Trophoblast cell (in vitro differentiated cells and primary cell): Measurements from ENCODE around the gene SLC47A2.
"Not testable (repeated sequence)": the region's sequence is repeated elsewhere in the genome, so short reads cannot be mapped to it uniquely, and the experiment has no call there.

Experiments
- DNase-seq, 2 donors: peaks; one replicate each; pipeline ENCODE4 v3.0.0-alpha.2; 2016
- H2AFZ ChIP-seq: 2 replicates; pipeline ENCODE4 v1.6.1; 2013; ENCODE audit warnings: low read length, moderate library complexity, mild to moderate bottlenecking; ENCODE audit not compliant: insufficient read depth, poor library complexity
- H2AK5ac ChIP-seq: 2 replicates; pipeline ENCODE4 v1.6.1; 2013; ENCODE audit warnings: mild to moderate bottlenecking, low read length
- H2BK120ac ChIP-seq: 2 replicates; pipeline ENCODE4 v1.6.1; 2013; ENCODE audit warnings: low read length, mild to moderate bottlenecking, moderate library complexity; ENCODE audit not compliant: insufficient read depth, poor library complexity
- H2BK12ac ChIP-seq: 2 replicates; pipeline ENCODE4 v1.6.1; 2013; ENCODE audit warnings: mild to moderate bottlenecking, low read length, moderate library complexity
- H2BK5ac ChIP-seq: 2 replicates; pipeline ENCODE4 v1.6.1; 2013; ENCODE audit warnings: low read length, low read depth, moderate library complexity, mild to moderate bottlenecking; ENCODE audit not compliant: poor library complexity
- H3K14ac ChIP-seq: 2 replicates; pipeline ENCODE4 v1.6.1; 2013; ENCODE audit warnings: mild to moderate bottlenecking, low read length
- H3K18ac ChIP-seq: 2 replicates; pipeline ENCODE4 v1.6.1; 2013; ENCODE audit warnings: mild to moderate bottlenecking, low read length
- H3K23ac ChIP-seq: 2 replicates; pipeline ENCODE4 v1.6.1; 2013; ENCODE audit warnings: low read length
- H3K27ac ChIP-seq: 2 replicates; pipeline ENCODE4 v1.5.1; 2013; ENCODE audit warnings: low read depth, mild to moderate bottlenecking, inconsistent platforms, low read length, moderate library complexity
- H3K27me3 ChIP-seq: 2 replicates; pipeline ENCODE4 v1.6.1; 2013; ENCODE audit warnings: inconsistent platforms, mild to moderate bottlenecking, low read length, moderate library complexity; ENCODE audit not compliant: insufficient read depth
- H3K36me3 ChIP-seq, 2 experiments: 1 replicate in 1 of 2; 2 replicates in 1 of 2; pipeline ENCODE4 v1.6.1; 2013; ENCODE audit warnings: low read length in 2 of 2, mild to moderate bottlenecking in 2 of 2, moderate library complexity in 1 of 2; ENCODE audit not compliant: insufficient read depth in 2 of 2, control insufficient read depth in 1 of 2
- H3K4ac ChIP-seq: 2 replicates; pipeline ENCODE4 v1.6.1; 2013; ENCODE audit warnings: low read depth, mild to moderate bottlenecking, low read length, moderate library complexity
- H3K4me1 ChIP-seq, 2 experiments: 1 replicate in 1 of 2; 2 replicates in 1 of 2; pipeline ENCODE4 v1.6.1; 2013; ENCODE audit warnings: low read length in 2 of 2, mild to moderate bottlenecking in 2 of 2, moderate library complexity in 1 of 2; ENCODE audit not compliant: insufficient read depth in 2 of 2, control insufficient read depth in 1 of 2
- H3K4me2 ChIP-seq: 2 replicates; pipeline ENCODE4 v1.6.1; 2013; ENCODE audit warnings: inconsistent platforms, mild to moderate bottlenecking, low read length, moderate library complexity
- H3K4me3 ChIP-seq: 2 replicates; pipeline ENCODE4 v1.5.1; 2013; ENCODE audit warnings: mild to moderate bottlenecking, low read depth, low read length, inconsistent platforms
- H3K79me1 ChIP-seq: one replicate; pipeline ENCODE4 v1.6.1; 2013; ENCODE audit warnings: low read length
- H3K79me2 ChIP-seq: 2 replicates; pipeline ENCODE4 v1.6.1; 2013; ENCODE audit warnings: low read length, mild to moderate bottlenecking; ENCODE audit not compliant: control insufficient read depth, insufficient read depth, poor library complexity
- H3K9ac ChIP-seq: 2 replicates; pipeline ENCODE4 v1.6.1; 2013; ENCODE audit warnings: mild to moderate bottlenecking, low read length
- H3K9me3 ChIP-seq: 2 replicates; pipeline ENCODE4 v1.6.1; 2013; ENCODE audit warnings: low read depth, mild to moderate bottlenecking, control low read depth, inconsistent platforms, low read length; ENCODE audit not compliant: insufficient read depth
- H4K12ac ChIP-seq: 2 replicates; pipeline ENCODE4 v1.6.1; 2013; ENCODE audit warnings: low read depth, mild to moderate bottlenecking, low read length, moderate library complexity
- H4K8ac ChIP-seq: 2 replicates; pipeline ENCODE4 v1.6.1; 2013; ENCODE audit warnings: low read depth, mild to moderate bottlenecking, low read length, moderate library complexity
- H4K91ac ChIP-seq: one replicate; pipeline ENCODE4 v1.6.1; 2013; ENCODE audit warnings: low read depth, mild to moderate bottlenecking, low read length, moderate library complexity
- WGBS: extraction: QIAGEN DNeasy Blood & Tissue Kit; methylation state at CpG from one replicate; pipeline ENCODE4 v1.1.7; 2013; ENCODE audit warnings: missing lambda C conversion rate; ENCODE audit not compliant: insufficient read length, insufficient coverage; ENCODE audit errors: extremely low coverage; 5-methylcytosine and 5-hydroxymethylcytosine counted together

SLC47A2 gene

DNA sequence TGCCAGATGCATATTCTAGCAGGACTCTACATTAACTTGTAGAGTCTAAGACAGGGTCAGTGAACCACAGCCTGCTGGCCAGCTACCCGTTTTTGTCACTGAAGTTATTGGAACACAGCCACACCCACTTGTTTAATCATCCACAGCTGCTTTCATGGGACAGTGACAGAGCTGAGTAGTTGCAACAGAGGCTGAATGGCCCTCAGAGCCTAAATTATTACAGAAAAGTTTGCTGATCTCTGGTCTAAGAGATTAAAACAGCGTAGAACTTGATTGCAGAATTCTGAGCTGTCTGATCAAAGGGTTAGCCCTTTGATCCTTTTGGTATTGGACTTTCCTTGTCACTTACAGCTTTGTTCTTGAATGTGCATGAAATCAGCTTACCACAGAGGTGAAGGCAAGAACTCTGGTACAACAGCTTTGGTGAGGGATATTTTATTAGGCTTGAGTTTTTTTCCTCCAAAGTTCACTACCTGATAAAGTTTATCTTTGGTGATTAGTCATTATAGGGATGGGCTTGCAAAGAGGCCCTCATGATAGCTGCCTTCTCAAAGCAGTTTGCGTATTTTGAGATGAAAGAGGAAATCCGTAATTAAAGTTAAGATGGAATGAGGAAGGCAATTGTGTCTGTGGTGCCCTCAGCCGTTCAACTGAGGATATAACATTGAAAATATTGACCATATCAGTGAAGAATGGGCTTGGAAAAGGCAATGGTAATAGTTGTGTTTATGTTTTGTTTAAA, 44.2 kb downstream of the SLC47A2 start:
- no peak overlapping the region for H3K9ac ChIP-seq
- no peak overlapping the region for H3K4me2 ChIP-seq
- H3K4me3 ChIP-seq = no peak overlapping the region
- no peaks in the 10 kb centered on the region for H3K9me3 ChIP-seq
- peak in 1 of 2 donors; percentile 10 for DNase-seq
- H4K12ac ChIP-seq = no peak overlapping the region
- no peak overlapping the region for H3K4ac ChIP-seq
- H3K23ac ChIP-seq = no peak overlapping the region
- no peak overlapping the region for H2AK5ac ChIP-seq
- no peak overlapping the region for H3K27ac ChIP-seq
- no CpG with 5 or more reads among the region's 5 CpGs for WGBS
- H3K36me3 ChIP-seq = no peaks in the 10 kb centered on the region
- no peaks in the 10 kb centered on the region for H3K27me3 ChIP-seq
- no peak overlapping the region for H3K18ac ChIP-seq
- peaks cover 2 to 3% of the 10 kb centered on the region in 2 experiments for H3K4me1 ChIP-seq
- no peak overlapping the region for H3K14ac ChIP-seq
- no peak overlapping the region for H2BK5ac ChIP-seq
- H3K79me1 ChIP-seq = no peaks in the 10 kb centered on the region
- H2BK120ac ChIP-seq = no peak overlapping the region
- no peaks in the 10 kb centered on the region for H3K79me2 ChIP-seq
- no peak overlapping the region for H2BK12ac ChIP-seq
- H4K91ac ChIP-seq = no peak overlapping the region
- H2AFZ ChIP-seq = no peak overlapping the region
- H4K8ac ChIP-seq = no peak overlapping the region

GRCh38 chr17:19671433-19671832, 45.0 kb downstream of the SLC47A2 start:
- Histone ChIP-seq H4K8ac (no peak overlapping the region), H3K4ac (no peak overlapping the region), H3K14ac (no peak overlapping the region), H2AFZ (no peak overlapping the region), H3K4me2 (no peak overlapping the region), H3K9me3 (no peaks in the 10 kb centered on the region), H3K79me1 (no peaks in the 10 kb centered on the region), H2BK5ac (no peak overlapping the region), H3K27me3 (no peaks in the 10 kb centered on the region), H3K9ac (no peak overlapping the region), H2BK12ac (no peak overlapping the region), H4K91ac (no peak overlapping the region), H4K12ac (no peak overlapping the region), H3K23ac (no peak overlapping the region), H3K79me2 (no peaks in the 10 kb centered on the region), H3K27ac (no peak overlapping the region), H3K36me3 (no peaks in the 10 kb centered on the region), H3K4me1 (no peaks in the 10 kb centered on the region), H2BK120ac (no peak overlapping the region), H3K4me3 (no peak overlapping the region), H2AK5ac (no peak overlapping the region), H3K18ac (no peak overlapping the region)
- no CpG with 5 or more reads among the region's 4 CpGs for WGBS
- DNase-seq = no peak

DNA sequence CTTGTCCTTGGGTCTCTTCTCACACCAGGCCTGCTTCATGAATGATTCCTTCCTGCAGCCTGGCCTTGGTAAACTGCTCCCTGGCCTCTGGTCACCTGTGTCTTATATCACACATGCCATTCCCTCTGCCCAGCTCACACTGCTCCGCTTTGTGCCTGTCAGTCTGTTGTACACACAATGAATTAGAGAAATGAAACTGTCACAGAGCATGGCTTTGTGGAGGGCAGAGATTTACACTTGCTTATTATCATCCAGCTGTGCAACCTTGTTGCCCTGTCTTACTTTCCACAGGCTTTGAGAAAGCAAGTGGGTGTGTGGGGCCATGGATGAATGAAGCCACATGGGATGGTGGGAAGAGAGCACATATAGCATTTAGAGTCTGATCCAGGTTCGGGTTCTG, 45.5 kb downstream of the SLC47A2 start:
- Histone ChIP-seq H2AFZ (no peak overlapping the region), H4K8ac (no peak overlapping the region), H4K91ac (no peak overlapping the region), H3K79me1 (no peaks in the 10 kb centered on the region), H3K9ac (no peak overlapping the region), H3K14ac (no peak overlapping the region), H3K79me2 (no peaks in the 10 kb centered on the region), H2BK5ac (no peak overlapping the region), H2BK12ac (no peak overlapping the region), H2AK5ac (no peak overlapping the region), H3K18ac (no peak overlapping the region), H2BK120ac (no peak overlapping the region), H3K36me3 (no peaks in the 10 kb centered on the region), H3K4me2 (no peak overlapping the region), H3K23ac (no peak overlapping the region), H3K4me3 (no peak overlapping the region), H3K4ac (no peak overlapping the region), H3K4me1 (no peaks in the 10 kb centered on the region), H4K12ac (no peak overlapping the region), H3K27ac (no peak overlapping the region), H3K27me3 (no peaks in the 10 kb centered on the region), H3K9me3 (no peaks in the 10 kb centered on the region)
- no peak for DNase-seq
- no CpG with 5 or more reads among the region's 2 CpGs for WGBS

DNA sequence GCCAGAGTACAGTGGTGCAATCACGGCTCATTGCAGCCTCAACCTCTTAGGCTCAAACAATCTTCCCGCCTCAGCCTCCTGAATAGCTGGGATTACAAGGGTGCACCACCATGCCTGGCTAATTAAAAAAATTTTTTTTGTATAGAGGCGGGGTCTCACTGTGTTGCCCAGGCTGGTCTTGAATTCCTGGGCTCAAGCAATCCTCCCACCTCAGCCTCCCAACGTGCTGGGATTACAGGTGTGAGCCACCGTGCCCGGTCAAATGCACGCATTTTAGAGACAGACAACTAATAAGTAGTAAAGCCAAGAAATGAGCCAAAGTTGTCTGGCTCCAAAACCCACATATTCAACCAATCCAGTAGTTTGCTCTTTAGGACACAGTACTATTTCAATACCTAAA, 46.7 kb downstream of the SLC47A2 start:
- not testable (repeated sequence) for H3K27ac ChIP-seq, H3K4me1 ChIP-seq, H3K27me3 ChIP-seq, H3K4me2 ChIP-seq, H3K79me1 ChIP-seq, H3K79me2 ChIP-seq, H2AK5ac ChIP-seq, H3K36me3 ChIP-seq, H4K91ac ChIP-seq, H3K9me3 ChIP-seq, H3K4me3 ChIP-seq, H2AFZ ChIP-seq, H3K23ac ChIP-seq, H3K18ac ChIP-seq, H3K14ac ChIP-seq, H3K9ac ChIP-seq, H4K12ac ChIP-seq, H2BK12ac ChIP-seq, DNase-seq, H3K4ac ChIP-seq, H4K8ac ChIP-seq, H2BK5ac ChIP-seq, H2BK120ac ChIP-seq
- WGBS = no CpG with 5 or more reads among the region's 7 CpGs
